ENCODE measurements around the gene SDK1. TPM values are rescaled to one million over a fixed set of nuclear protein-coding genes. Genes with fewer than 3 reads are reported as not detected.

SDK1 gene
- total and polyA plus RNA-seq, 4 donors = 10.4 to 11.6 (median 11.0) TPM

DNA sequence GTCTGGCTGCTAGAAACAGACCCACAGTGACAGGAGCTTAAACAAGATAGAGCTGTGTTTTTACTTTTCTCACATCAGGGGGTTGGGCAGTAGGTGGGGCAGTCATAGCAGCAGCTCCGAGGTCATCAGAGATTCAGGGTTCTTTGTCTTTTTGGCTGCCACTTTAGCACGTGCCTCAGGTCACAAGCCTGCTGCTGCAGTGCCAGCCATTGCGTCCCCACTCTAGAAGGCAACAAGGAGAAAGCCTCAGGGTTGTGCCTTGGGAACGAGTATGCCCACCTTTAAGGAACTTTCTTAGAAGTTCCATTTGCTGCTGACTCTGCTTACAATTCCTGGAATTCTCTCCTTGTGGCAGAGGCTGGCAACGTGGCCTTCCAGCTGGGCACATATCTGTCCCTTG, 720.4 kb downstream of the SDK1 start:
- Histone ChIP-seq H3K36me3 (ENCODE audit: control insufficient read depth, insufficient read depth, low read length) (peaks cover 7% of the 10 kb centered on the region), H3K4me1 (ENCODE audit: control insufficient read depth, insufficient read depth, low read length) (peaks cover 27% of the 10 kb centered on the region), H3K9me3 (ENCODE audit: control insufficient read depth, insufficient read depth, low read length) (peaks cover 7% of the 10 kb centered on the region), H3K4me3 (ENCODE audit: low read depth, low read length) (no peak overlapping the region), H3K27ac (ENCODE audit: low read depth, low read length) (no peak overlapping the region), H3K27me3 (ENCODE audit: control insufficient read depth, insufficient read depth, low read length) (no peaks in the 10 kb centered on the region)
- DNase-seq (ENCODE audit: low read depth in 4 of 6, low spot score in 6 of 6) = no peak
- WGBS (ENCODE audit: insufficient coverage) = 91% methylated on average over 4 of the region's 5 CpGs

DNA sequence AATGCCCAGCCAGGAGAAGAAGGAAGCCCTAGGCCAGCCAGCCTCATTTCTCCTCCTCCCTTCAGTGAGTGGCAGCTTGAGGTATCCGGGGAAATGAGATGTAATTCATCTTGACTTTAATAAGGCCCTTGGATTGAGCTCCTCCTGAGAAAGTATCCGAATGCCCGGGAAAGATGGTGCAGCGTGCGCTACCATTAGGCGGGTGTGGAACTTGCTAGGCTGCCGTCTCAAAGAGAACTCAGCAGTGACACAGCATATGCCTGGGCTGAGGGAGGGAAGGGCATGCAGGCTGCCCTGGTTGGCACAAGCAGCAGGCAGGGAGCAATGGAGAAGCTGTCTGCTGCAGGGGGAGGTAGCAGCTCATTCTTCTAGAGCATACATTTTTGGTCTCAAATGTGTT, 721.2 kb downstream of the SDK1 start:
- Histone ChIP-seq H3K36me3 (ENCODE audit: control insufficient read depth, insufficient read depth, low read length) (peaks cover 9% of the 10 kb centered on the region), H3K4me1 (ENCODE audit: control insufficient read depth, insufficient read depth, low read length) (peaks cover 31% of the 10 kb centered on the region), H3K9me3 (ENCODE audit: control insufficient read depth, insufficient read depth, low read length) (peaks cover 7% of the 10 kb centered on the region), H3K4me3 (ENCODE audit: low read depth, low read length) (no peak overlapping the region), H3K27me3 (ENCODE audit: control insufficient read depth, insufficient read depth, low read length) (no peaks in the 10 kb centered on the region), H3K27ac (ENCODE audit: low read depth, low read length) (no peak overlapping the region)
- 55% methylated on average over 6 of the region's 7 CpGs for WGBS (ENCODE audit: insufficient coverage)
- peak in 2 of 6 donors; percentile 66 to 69 for DNase-seq (ENCODE audit: low read depth in 4 of 6, low spot score in 6 of 6)

DNA sequence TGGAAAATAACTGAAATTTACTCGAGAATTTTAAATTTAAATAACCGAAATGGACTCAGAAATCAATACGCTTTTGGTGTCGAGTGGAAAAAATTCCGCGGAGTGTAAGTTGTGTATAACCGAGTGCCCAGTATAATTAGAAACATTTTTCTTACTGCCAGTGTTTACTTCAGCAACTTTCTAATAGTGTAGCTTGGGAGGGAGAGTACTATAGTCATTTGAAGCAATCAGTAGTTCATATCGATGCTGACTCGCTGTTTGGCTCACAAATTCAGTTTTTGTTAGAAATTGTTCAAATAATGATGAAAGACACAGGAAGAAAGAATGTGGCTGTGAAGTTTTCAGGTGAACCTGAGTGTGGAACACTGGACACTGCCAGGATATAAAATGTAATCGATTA, 722.5 kb downstream of the SDK1 start:
- H3K27ac ChIP-seq (ENCODE audit: low read depth, low read length) = no peak overlapping the region
- 97% methylated on average over 2 of the region's 10 CpGs for WGBS (ENCODE audit: insufficient coverage)
- DNase-seq (ENCODE audit: low read depth in 4 of 6, low spot score in 6 of 6) = no peak

DNA sequence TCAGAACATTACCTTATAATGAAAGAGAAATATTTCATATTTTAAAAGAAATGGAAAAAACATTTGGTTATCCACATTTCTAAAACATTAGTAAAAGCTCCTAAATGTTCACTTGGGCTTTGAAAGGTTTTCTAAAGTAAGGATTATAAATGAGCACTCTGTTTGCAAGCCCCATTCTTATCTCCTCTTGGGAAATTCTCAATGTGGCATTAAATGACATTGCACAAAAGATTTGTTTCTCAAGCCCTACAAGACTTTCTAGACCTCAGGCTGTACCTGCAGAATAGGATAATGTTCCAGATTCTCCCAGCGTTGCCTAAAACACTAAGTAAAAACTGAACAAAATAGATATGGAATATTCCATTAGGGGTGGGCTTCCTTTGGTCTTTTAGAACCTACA, 723.1 kb downstream of the SDK1 start:
- no peak overlapping the region for H3K27ac ChIP-seq (ENCODE audit: low read depth, low read length)
- no CpG with 5 or more reads among the region's 1 CpG for WGBS (ENCODE audit: insufficient coverage)
- H3K4me3 ChIP-seq (ENCODE audit: low read depth, low read length) = no peak overlapping the region

More for the DNA sequence above, 722.5 kb downstream of the SDK1 start:
- peaks cover 31% of the 10 kb centered on the region for H3K4me1 ChIP-seq (ENCODE audit: control insufficient read depth, insufficient read depth, low read length)
- H3K9me3 ChIP-seq (ENCODE audit: control insufficient read depth, insufficient read depth, low read length) = peaks cover 7% of the 10 kb centered on the region
- no peak overlapping the region for H3K4me3 ChIP-seq (ENCODE audit: low read depth, low read length)
- peaks cover 9% of the 10 kb centered on the region for H3K36me3 ChIP-seq (ENCODE audit: control insufficient read depth, insufficient read depth, low read length)
- H3K27me3 ChIP-seq (ENCODE audit: control insufficient read depth, insufficient read depth, low read length) = no peaks in the 10 kb centered on the region

DNA sequence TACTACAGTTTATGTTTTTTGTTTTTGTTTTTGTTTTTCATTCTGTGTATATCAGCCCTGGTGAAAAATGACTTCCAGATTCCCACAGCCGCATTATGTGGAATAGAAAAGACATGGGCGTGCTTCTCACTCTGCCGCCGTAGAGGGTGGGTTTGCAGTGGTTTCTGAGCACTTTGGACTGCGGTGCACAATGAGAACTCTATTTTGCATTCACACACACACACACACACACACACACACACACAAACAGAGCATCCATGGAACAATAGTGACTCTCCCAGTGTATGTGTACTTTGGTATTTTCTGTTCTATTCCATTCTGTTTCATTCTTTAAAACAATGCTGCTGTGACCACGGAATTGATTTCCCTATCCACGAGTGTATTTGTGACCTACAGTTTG, 723.8 kb downstream of the SDK1 start:
- Histone ChIP-seq H3K27ac (ENCODE audit: low read depth, low read length) (no peak overlapping the region), H3K4me3 (ENCODE audit: low read depth, low read length) (no peak overlapping the region), H3K27me3 (ENCODE audit: control insufficient read depth, insufficient read depth, low read length) (no peaks in the 10 kb centered on the region), H3K36me3 (ENCODE audit: control insufficient read depth, insufficient read depth, low read length) (peaks cover 9% of the 10 kb centered on the region), H3K4me1 (ENCODE audit: control insufficient read depth, insufficient read depth, low read length) (peaks cover 31% of the 10 kb centered on the region), H3K9me3 (ENCODE audit: control insufficient read depth, insufficient read depth, low read length) (peaks cover 3% of the 10 kb centered on the region)
- 67% methylated on average over 2 of the region's 7 CpGs for WGBS (ENCODE audit: insufficient coverage)
- peak in 1 of 6 donors; percentile 43 for DNase-seq (ENCODE audit: low read depth in 4 of 6, low spot score in 6 of 6)

More for the DNA sequence above, 723.1 kb downstream of the SDK1 start:
- DNase-seq (ENCODE audit: low read depth in 4 of 6, low spot score in 6 of 6) = no peak
- peaks cover 9% of the 10 kb centered on the region for H3K36me3 ChIP-seq (ENCODE audit: control insufficient read depth, insufficient read depth, low read length)
- H3K27me3 ChIP-seq (ENCODE audit: control insufficient read depth, insufficient read depth, low read length) = no peaks in the 10 kb centered on the region
- H3K9me3 ChIP-seq (ENCODE audit: control insufficient read depth, insufficient read depth, low read length) = peaks cover 4% of the 10 kb centered on the region
- H3K4me1 ChIP-seq (ENCODE audit: control insufficient read depth, insufficient read depth, low read length) = peaks cover 31% of the 10 kb centered on the region

DNA sequence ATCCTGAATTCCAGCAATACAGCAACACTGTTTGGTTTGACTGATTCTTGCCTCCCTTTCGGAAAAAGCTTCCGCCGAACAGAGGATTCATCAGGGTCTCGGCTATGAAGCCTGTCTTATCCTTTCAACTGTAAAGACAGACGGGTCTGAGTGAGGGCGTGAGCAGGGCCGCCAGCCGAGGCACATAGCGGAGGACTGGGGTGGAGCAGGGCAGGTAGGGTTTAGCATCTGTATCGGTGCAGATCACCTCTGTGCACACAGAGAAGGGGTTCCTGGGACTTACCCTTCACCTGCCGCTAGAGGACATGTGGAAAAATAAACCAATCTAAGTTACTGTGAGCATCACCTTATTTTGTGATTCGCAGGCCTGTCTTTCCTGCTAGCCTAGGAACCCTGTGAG, 724.2 kb downstream of the SDK1 start:
- no peak for DNase-seq (ENCODE audit: low read depth in 4 of 6, low spot score in 6 of 6)
- Histone ChIP-seq H3K27ac (ENCODE audit: low read depth, low read length) (no peak overlapping the region), H3K4me3 (ENCODE audit: low read depth, low read length) (no peak overlapping the region), H3K9me3 (ENCODE audit: control insufficient read depth, insufficient read depth, low read length) (peaks cover 3% of the 10 kb centered on the region), H3K27me3 (ENCODE audit: control insufficient read depth, insufficient read depth, low read length) (no peaks in the 10 kb centered on the region), H3K36me3 (ENCODE audit: control insufficient read depth, insufficient read depth, low read length) (peaks cover 6% of the 10 kb centered on the region), H3K4me1 (ENCODE audit: control insufficient read depth, insufficient read depth, low read length) (peaks cover 31% of the 10 kb centered on the region)
- 81% methylated on average over 9 of the region's 12 CpGs for WGBS (ENCODE audit: insufficient coverage)

DNA sequence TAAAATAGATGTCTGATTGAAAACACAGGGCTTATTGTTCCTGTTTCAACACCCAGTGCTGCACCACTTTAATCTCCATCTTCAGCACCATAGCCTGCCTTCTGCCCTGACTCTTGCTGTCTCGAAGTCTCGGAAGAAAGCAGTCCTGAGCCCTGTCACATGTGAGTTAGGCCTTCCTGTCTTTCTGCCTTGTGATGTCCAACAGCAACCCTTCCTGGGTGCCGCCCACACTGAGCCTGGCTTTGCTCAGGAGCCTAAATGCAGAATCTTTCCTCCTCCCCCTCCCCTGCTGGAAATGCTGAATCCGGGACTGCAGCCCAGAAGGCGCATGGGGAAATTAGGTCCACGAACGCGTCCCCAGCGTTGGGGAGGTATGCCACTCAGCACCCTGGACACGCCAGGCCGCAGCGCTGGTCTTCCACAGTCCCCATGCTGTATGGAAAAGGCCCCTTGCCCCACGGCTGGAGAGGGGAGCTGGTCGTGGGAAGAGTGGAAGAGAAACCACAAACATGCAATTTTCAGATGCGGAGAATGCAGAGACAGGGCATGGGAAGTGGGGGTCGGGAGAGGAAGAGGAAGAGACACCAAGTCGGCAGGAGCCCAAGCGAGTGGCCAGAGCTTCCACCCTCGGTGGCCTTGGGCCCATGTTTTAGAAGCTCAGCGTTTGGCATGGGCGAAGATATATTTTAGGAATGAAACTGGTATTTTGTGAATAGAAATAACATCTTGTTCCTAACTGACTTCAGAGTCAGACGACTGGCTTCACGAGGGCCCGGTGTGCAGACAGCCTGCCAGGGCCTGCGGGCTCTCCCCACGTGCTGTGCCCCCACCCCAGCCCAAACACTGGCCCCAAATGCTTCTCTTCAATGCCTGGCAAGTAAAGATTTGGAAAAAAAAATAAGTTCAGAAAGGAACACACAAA, 724.9 kb downstream of the SDK1 start:
- no peak for DNase-seq (ENCODE audit: low read depth in 4 of 6, low spot score in 6 of 6)
- Histone ChIP-seq H3K27ac (ENCODE audit: low read depth, low read length) (no peak overlapping the region), H3K36me3 (ENCODE audit: control insufficient read depth, insufficient read depth, low read length) (peaks cover 6% of the 10 kb centered on the region), H3K9me3 (ENCODE audit: control insufficient read depth, insufficient read depth, low read length) (peaks cover 3% of the 10 kb centered on the region), H3K4me1 (ENCODE audit: control insufficient read depth, insufficient read depth, low read length) (peaks cover 31% of the 10 kb centered on the region), H3K27me3 (ENCODE audit: control insufficient read depth, insufficient read depth, low read length) (no peaks in the 10 kb centered on the region), H3K4me3 (ENCODE audit: low read depth, low read length) (no peak overlapping the region)
- WGBS (ENCODE audit: insufficient coverage) = 74% methylated on average over 18 of the region's 26 CpGs

DNA sequence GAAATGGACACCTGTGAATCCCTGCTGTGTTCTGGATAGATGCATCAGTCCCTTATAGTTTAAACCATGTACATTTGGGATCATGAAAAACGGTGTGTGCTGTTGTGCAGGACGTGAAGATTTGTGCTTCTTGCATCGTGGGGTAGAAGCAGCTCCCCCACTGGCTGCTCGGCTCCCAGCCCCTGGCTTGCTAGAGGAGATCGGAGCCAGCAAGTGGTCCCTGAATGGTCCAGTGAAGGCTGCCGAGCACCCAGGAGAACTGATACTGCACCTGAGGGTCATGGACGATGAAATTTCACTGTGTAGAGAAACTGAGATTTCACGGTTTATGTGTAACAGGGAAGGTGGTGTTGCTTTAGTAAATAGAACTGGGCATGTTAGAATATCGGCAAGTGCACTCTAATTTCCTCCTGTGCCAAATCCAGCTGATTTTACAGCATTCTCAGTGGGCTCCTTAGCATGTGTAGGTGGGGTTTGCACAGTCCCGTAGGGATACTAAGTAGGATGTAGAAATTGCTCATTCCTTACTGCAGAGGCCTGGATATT, 726.0 kb downstream of the SDK1 start:
- H3K4me1 ChIP-seq (ENCODE audit: control insufficient read depth, insufficient read depth, low read length) = peaks cover 27% of the 10 kb centered on the region
- no peak overlapping the region for H3K27ac ChIP-seq (ENCODE audit: low read depth, low read length)
- peak in 1 of 6 donors; percentile 65 for DNase-seq (ENCODE audit: low read depth in 4 of 6, low spot score in 6 of 6)
- no peaks in the 10 kb centered on the region for H3K27me3 ChIP-seq (ENCODE audit: control insufficient read depth, insufficient read depth, low read length)
- no peak overlapping the region for H3K4me3 ChIP-seq (ENCODE audit: low read depth, low read length)
- WGBS (ENCODE audit: insufficient coverage) = 81% methylated on average over 9 of the region's 10 CpGs
- no peaks in the 10 kb centered on the region for H3K9me3 ChIP-seq (ENCODE audit: control insufficient read depth, insufficient read depth, low read length)
- peaks cover 6% of the 10 kb centered on the region for H3K36me3 ChIP-seq (ENCODE audit: control insufficient read depth, insufficient read depth, low read length)

DNA sequence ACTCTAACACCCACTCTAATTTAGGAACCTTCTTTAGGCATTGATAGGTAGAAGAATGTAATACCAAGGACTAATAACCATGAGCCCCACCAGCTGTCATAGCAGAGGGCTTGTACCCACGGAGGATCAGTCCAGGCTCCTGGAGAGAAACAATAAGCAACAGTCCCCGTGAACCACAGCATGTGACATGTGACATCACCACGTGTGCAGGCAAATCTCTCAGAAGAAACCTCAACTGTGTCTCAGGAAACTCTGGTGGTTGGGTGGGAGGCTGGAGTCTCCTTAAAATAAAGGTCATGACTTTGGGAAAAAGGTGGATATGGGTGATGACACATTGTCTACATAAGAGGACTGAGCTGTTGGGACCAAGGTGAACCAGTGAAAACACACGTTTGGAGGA, 727.2 kb downstream of the SDK1 start:
- H3K36me3 ChIP-seq (ENCODE audit: control insufficient read depth, insufficient read depth, low read length) = peaks cover 6% of the 10 kb centered on the region
- peaks cover 22% of the 10 kb centered on the region for H3K4me1 ChIP-seq (ENCODE audit: control insufficient read depth, insufficient read depth, low read length)
- H3K9me3 ChIP-seq (ENCODE audit: control insufficient read depth, insufficient read depth, low read length) = no peaks in the 10 kb centered on the region
- no peaks in the 10 kb centered on the region for H3K27me3 ChIP-seq (ENCODE audit: control insufficient read depth, insufficient read depth, low read length)
- no peak overlapping the region for H3K4me3 ChIP-seq (ENCODE audit: low read depth, low read length)
- 90% methylated on average over 3 of the region's 4 CpGs for WGBS (ENCODE audit: insufficient coverage)
- H3K27ac ChIP-seq (ENCODE audit: low read depth, low read length) = no peak overlapping the region
- no peak for DNase-seq (ENCODE audit: low read depth in 4 of 6, low spot score in 6 of 6)

DNA sequence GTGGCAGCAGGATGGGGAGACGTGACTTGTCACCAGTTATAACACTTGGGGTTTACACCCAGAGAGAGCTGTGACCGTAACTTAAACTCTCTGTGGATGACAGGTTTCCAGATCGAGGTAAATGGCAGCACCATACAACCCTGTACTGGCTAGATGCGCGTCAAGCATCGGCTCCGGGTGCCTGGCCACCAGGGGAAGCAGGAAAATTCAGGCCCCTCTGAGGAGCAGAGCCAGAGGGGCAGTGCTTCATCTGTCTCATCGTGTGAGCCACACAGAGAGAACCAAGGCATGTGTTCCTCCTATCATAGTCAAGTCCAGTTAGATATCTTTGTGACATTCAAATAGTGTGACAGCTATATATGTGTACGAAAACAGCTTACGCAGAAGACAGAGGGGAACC, 728.9 kb downstream of the SDK1 start:
- 97% methylated on average over 9 of the region's 10 CpGs for WGBS (ENCODE audit: insufficient coverage)
- DNase-seq (ENCODE audit: low read depth in 4 of 6, low spot score in 6 of 6) = no peak
- H3K4me3 ChIP-seq (ENCODE audit: low read depth, low read length) = no peak overlapping the region
- peaks cover 6% of the 10 kb centered on the region for H3K36me3 ChIP-seq (ENCODE audit: control insufficient read depth, insufficient read depth, low read length)
- H3K9me3 ChIP-seq (ENCODE audit: control insufficient read depth, insufficient read depth, low read length) = no peaks in the 10 kb centered on the region
- no peak overlapping the region for H3K27ac ChIP-seq (ENCODE audit: low read depth, low read length)
- peaks cover 16% of the 10 kb centered on the region for H3K4me1 ChIP-seq (ENCODE audit: control insufficient read depth, insufficient read depth, low read length)
- H3K27me3 ChIP-seq (ENCODE audit: control insufficient read depth, insufficient read depth, low read length) = no peaks in the 10 kb centered on the region

All from spinal cord (tissue), 10 donors.